NCI-H226 (cell line): Measurements from ENCODE around the gene FBN1.
A peak's percentile ranks its signal among the peaks of the same experiment; 100 is the strongest.

ENCODE experiments used
- DNase-seq: peaks from one replicate; pipeline ENCODE4 v3.0.0-alpha.2; 2015

FBN1 gene

GRCh38 chr15:48501208-48501607 lies 144.3 kb downstream of the FBN1 start:
- DNase-seq = no peak

GRCh38 chr15:48500595-48500994 lies 144.9 kb downstream of the FBN1 start:
- no peak for DNase-seq

GRCh38 chr15:48499978-48500377 lies 145.5 kb downstream of the FBN1 start:
- DNase-seq = no peak

- DNase-seq = no peak
Observed at GRCh38 chr15:48498828-48499227, 146.7 kb downstream of the FBN1 start.

- no peak for DNase-seq
Observed at GRCh38 chr15:48494631-48495030, 150.9 kb downstream of the FBN1 start.

- no peak for DNase-seq
Observed at GRCh38 chr15:48493763-48494225, 151.7 kb downstream of the FBN1 start.

GRCh38 chr15:48493084-48493762 lies 152.3 kb downstream of the FBN1 start:
- DNase-seq = peak; percentile 37

- DNase-seq = no peak
Observed at GRCh38 chr15:48486228-48486627, 159.3 kb downstream of the FBN1 start.

GRCh38 chr15:48481802-48482201 lies 163.7 kb downstream of the FBN1 start:
- DNase-seq = no peak

GRCh38 chr15:48479751-48480150 lies 165.8 kb downstream of the FBN1 start:
- DNase-seq = no peak

- DNase-seq = no peak
Observed at GRCh38 chr15:48478581-48478980, 166.9 kb downstream of the FBN1 start.

- no peak for DNase-seq
Observed at GRCh38 chr15:48477795-48478360, 167.6 kb downstream of the FBN1 start.

GRCh38 chr15:48475600-48476395 lies 169.7 kb downstream of the FBN1 start:
- no peak for DNase-seq

GRCh38 chr15:48473667-48474066 lies 171.8 kb downstream of the FBN1 start:
- DNase-seq = no peak

- peak; percentile 35 for DNase-seq
Observed at GRCh38 chr15:48472756-48473155, 172.8 kb downstream of the FBN1 start.

GRCh38 chr15:48471073-48471472 lies 174.4 kb downstream of the FBN1 start:
- DNase-seq = no peak

GRCh38 chr15:48470096-48470495 lies 175.4 kb downstream of the FBN1 start:
- no peak for DNase-seq

GRCh38 chr15:48469681-48470080 lies 175.8 kb downstream of the FBN1 start:
- DNase-seq = no peak

GRCh38 chr15:48469271-48469670 lies 176.2 kb downstream of the FBN1 start:
- no peak for DNase-seq

GRCh38 chr15:48467801-48468200 lies 177.7 kb downstream of the FBN1 start:
- no peak for DNase-seq

GRCh38 chr15:48466820-48467219 lies 178.7 kb downstream of the FBN1 start:
- no peak for DNase-seq

GRCh38 chr15:48466079-48466478 lies 179.4 kb downstream of the FBN1 start:
- no peak for DNase-seq

GRCh38 chr15:48465410-48465809 lies 180.1 kb downstream of the FBN1 start:
- DNase-seq = no peak

- no peak for DNase-seq
Observed at GRCh38 chr15:48463366-48463880, 182.1 kb downstream of the FBN1 start.
